ENCODE data around the gene ZBTB20.

Gene ZBTB20

GRCh38 chr3:114314282-114314681, 832.8 kb downstream of the ZBTB20 start:
- DNase-seq = no peak

- no peak for DNase-seq
Measured at GRCh38 chr3:114313426-114313825, 833.7 kb downstream of the ZBTB20 start.

DNA sequence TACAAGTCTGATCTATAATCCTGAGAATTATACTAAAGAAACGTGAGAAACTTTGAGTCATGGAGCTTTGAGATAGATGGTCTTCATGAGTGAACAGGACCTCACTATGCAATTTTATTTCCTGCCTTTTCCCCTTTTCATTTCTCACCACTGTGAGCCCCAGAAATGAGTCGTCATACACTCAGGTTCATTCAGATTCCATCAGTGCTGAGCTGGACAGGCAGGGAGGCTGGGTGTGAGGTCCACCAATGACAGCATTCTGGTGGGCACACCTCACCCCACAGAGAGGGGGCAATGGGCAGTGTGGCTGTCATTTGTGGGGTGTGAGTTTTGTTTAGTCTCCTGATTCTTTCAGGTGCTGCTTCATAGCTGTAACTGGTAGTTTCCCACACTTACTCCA, 836.4 kb downstream of the ZBTB20 start:
- DNase-seq = peak; percentile 22

GRCh38 chr3:114308830-114309229, 838.3 kb downstream of the ZBTB20 start:
- no peak for DNase-seq

- no peak for DNase-seq
Measured at GRCh38 chr3:114308377-114308776, 838.7 kb downstream of the ZBTB20 start.

GRCh38 chr3:114307832-114308231, 839.3 kb downstream of the ZBTB20 start:
- DNase-seq = no peak

DNA sequence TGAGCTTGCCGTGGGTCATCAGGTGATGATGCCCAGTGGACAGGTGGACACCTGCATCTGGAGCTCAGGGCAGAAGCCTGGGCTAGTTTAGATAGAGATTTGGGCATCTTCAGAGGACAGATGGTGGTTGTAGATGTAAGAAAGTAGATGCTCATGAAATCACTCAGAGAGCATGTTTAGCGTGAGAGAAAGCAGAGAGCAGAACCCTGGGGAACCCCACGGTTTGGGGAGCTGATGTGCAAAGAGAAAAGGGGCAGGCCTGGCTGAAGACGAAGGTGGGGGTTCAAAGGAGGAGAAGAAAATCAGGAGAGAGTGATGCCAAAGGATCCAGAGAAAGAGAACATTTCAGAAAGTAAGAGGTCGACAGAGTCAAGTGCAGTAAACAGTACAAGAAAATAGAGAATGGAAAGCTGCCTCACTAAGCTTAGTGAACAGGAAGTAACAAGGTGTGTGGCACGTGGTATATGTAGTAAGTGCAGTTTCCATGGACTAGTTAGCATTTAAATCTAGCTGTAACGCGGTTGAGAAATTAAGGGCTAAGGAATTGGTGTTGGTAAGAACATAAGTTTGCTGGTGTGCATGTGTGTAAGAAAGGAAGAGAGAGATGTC, 839.8 kb downstream of the ZBTB20 start:
- no peak for DNase-seq

GRCh38 chr3:114299941-114300624, 847.0 kb downstream of the ZBTB20 start:
- no peak for DNase-seq

- DNase-seq = no peak
Measured at GRCh38 chr3:114299421-114299820, 847.7 kb downstream of the ZBTB20 start.

DNA sequence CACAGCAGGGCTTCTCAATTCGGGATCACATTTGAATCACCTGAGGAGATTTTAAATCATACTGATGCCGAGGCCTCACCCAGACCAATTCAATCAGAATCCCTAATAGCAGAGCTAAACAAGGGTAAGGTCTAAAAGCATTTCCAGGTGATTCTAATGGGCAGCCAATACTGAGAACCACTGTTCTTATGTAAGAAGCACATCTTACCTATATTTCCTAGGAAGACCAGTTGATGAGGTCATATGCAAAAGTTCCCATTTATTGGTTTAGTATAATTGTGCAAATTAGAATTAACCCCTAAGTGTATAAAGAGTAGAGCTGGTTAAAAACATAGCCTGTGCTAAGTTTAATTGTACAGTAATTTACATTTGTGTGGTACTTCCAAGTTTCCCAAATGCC, 851.1 kb downstream of the ZBTB20 start:
- DNase-seq = no peak

- DNase-seq = no peak
Measured at GRCh38 chr3:114294940-114295480, 852.1 kb downstream of the ZBTB20 start.

DNA sequence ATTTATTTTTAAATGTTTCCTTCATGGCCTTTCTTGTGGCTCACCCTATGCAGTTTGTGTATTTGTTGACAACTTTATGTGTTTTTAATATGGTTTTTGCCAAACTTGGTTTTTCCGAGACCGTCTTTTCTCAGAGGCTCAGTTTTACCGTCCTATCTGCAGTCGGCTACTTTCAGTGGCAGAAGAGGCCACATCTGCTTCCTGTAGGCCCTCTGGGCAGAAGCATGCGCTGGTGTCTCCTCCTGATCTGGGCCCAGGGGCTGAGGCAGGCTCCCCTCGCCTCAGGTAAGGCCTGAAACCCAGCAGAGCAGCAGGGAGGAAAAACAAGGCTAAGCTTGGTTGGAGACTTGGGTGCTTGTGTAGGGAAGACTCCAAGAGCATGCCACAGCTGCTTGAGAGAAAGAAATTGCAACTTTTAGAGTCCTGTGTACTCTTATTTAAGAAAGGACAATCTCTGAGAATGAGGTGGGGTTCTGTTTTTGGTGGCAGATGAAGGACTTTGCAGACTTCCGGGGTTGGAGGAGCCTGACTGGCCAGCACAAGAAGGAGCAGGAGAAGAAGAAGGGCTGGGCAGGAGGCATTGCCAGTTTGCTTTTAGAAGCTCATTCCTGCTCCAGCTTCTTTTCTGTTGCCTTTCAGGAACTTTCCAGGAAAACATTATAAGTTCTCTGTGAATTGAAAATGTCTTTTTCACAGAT, 853.1 kb downstream of the ZBTB20 start, which contains the start of gene TIGIT:
Gene TIGIT (plus strand): TSS at position 191 of the 698 bp plus-strand sequence. CDS start 34 bp downstream, at position 225.
- DNase-seq = no peak

- DNase-seq = peak; percentile 35
Measured at GRCh38 chr3:114290911-114291901, 855.9 kb downstream of the ZBTB20 start.

DNA sequence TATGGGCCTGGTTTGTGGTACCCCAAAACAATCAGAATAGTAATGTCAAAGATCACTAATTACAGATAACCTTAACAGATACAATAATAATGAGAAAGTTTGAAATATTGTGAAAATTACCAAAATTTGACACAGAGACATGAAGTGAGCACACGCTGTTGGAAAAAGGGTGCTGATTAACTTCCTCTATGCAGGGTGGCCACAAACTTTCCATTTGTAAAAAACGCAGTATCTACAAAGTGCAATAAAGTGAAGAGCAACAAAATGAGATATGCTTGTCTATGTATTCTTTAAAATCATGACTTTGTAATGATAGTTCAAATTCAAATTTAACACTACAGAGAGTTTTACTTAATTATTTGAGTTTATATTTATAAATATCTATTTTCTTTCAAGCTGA, 860.8 kb downstream of the ZBTB20 start:
- DNase-seq = no peak

DNA sequence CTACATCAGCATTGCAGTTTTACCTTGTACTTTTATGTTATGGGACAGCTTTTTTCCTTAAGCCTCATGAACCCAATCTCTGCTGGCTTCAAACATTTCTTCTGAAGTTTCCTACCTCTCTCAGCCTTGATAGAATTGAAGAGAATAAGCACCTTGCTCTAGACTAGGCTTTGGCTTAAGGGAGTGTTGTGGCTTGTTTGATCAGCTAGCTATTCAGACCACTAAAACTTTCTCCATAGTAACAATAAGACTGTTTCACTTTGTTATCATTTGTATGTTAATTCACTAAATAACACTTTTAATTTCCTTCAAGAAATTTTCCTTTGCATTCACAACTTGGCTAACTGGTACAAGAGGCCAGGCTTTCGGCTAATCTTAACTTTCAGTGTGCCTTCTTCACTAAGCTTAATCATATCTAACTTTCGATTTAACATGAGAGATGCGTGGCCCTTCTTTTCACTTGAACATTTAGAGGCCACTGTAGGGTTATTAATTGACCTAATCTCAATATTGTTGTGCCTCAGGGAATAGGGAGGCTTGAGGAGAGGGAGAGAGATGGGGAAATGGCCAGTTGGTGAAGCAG, 861.3 kb downstream of the ZBTB20 start:
- DNase-seq = no peak

- DNase-seq = no peak
Measured at GRCh38 chr3:114284644-114285043, 862.4 kb downstream of the ZBTB20 start.

Data from fibroblast of skin of abdomen (primary cell).